K562 (cell line): ENCODE measurements around the gene SRSF11. TPM values are rescaled to one million over a fixed set of nuclear protein-coding genes. Genes with fewer than 3 reads are reported as not detected.

Experiments
- ATAC-seq: fragments of 200-7000 bp; cut with Tn5 transposase; 3 replicates; pipeline ENCODE4 v1.9.1; 2020; ENCODE audit warnings: moderate library complexity
- BruUV-seq: library from RNA; stranded (reverse); fragments of 400-500 nt; replicated peaks from 2 replicates; lab custom pipeline; 2021; lab: Mats Ljungman, UMichigan
- CTCF ChIA-PET: fragments of 300-600 bp; formaldehyde crosslinking; extraction: SDS; loops from one replicate; lab custom pipeline; 2021; ENCODE audit warnings: low intra/inter-chr PET ratio; lab: Yijun Ruan, JAX
- POLR2A ChIA-PET: fragments of 300-600, 350-650 bp; sonication (Branson Sonifier 250); formaldehyde crosslinking; extraction: SDS; loops from one replicate; lab custom pipeline; 2021; ENCODE audit warnings: antibody characterized with exemption, inconsistent platforms; lab: Yijun Ruan, JAX
- DNase-seq, 4 experiments: peaks; one replicate each; pipeline versions ENCODE4 v3.0.0 to v3.0.0-alpha.2; 2011 to 2018; ENCODE audit warnings: low spot score in 3 of 4, mixed read lengths in 3 of 4; ENCODE audit errors: extremely low read depth in 1 of 4
- FAIRE-seq: peaks from 2 replicates; lab custom pipeline; 2011; peaks lifted over from hg19 to GRCh38; lab: Jason Lieb, UNC
- H2AFZ ChIP-seq: 2 replicates; pipeline ENCODE4 v1.6.0; 2011; ENCODE audit warnings: low read depth, low read length, control low read depth, inconsistent platforms
- H3K27ac ChIP-seq: fragments of 200-600 bp; 3 replicates; pipeline ENCODE4 v1.8.0; 2011; ENCODE audit warnings: low read depth, mild to moderate bottlenecking, control low read depth, inconsistent platforms, low read length, moderate library complexity, mixed read lengths; ENCODE audit errors: extremely low read depth
- H3K27me3 ChIP-seq, 2 experiments: fragments of 300-600 bp in 1 of 2; 2 replicates in 1 of 2; 3 replicates in 1 of 2; pipeline versions ENCODE4 v1.6.0 to v1.8.0; 2011; ENCODE audit warnings: inconsistent platforms in 2 of 2, low read length in 2 of 2, mild to moderate bottlenecking in 1 of 2, mixed read lengths in 1 of 2, moderate library complexity in 1 of 2; ENCODE audit not compliant: control insufficient read depth in 2 of 2, insufficient read depth in 2 of 2
- H3K36me3 ChIP-seq: fragments of 300-600 bp; 3 replicates; pipeline ENCODE4 v1.8.0; 2011; ENCODE audit warnings: mild to moderate bottlenecking, low read length, inconsistent platforms; ENCODE audit not compliant: control insufficient read depth, insufficient read depth
- H3K4me1 ChIP-seq, 2 experiments: fragments of 200-600 bp in 1 of 2; replicated peaks in 1 of 2; 2 replicates in 1 of 2; 3 replicates in 1 of 2; pipeline versions ENCODE4 v1.5.1 to v1.8.0; 2011; ENCODE audit warnings: inconsistent platforms in 2 of 2, low read length in 2 of 2, mild to moderate bottlenecking in 1 of 2, mixed read lengths in 1 of 2, moderate library complexity in 1 of 2; ENCODE audit not compliant: control insufficient read depth in 2 of 2, insufficient read depth in 2 of 2
- H3K4me2 ChIP-seq: 2 replicates; pipeline ENCODE4 v1.6.1; 2011; ENCODE audit warnings: low read length, control low read depth, inconsistent platforms, mixed read lengths; ENCODE audit not compliant: insufficient read depth
- H3K4me3 ChIP-seq: fragments of 200-600 bp; sonication (generic), shearing (Covaris generic); 2 replicates; pipeline ENCODE4 v1.5.1; 2016; ENCODE audit warnings: control low read depth, inconsistent platforms
- H3K79me2 ChIP-seq: fragments of 200-600 bp; 3 replicates; pipeline ENCODE4 v1.8.0; 2011; ENCODE audit warnings: low read length, inconsistent platforms; ENCODE audit not compliant: control insufficient read depth, insufficient read depth
- H3K9ac ChIP-seq, 2 experiments: 2 replicates each; pipeline versions ENCODE4 v1.6.0 to v1.6.1; 2011; ENCODE audit warnings: low read depth in 2 of 2, low read length in 2 of 2, control low read depth in 1 of 2, inconsistent platforms in 1 of 2, mild to moderate bottlenecking in 1 of 2, mixed read lengths in 1 of 2; ENCODE audit not compliant: insufficient read depth in 1 of 2
- H3K9me1 ChIP-seq: one replicate; pipeline ENCODE4 v1.6.0; 2011; ENCODE audit warnings: inconsistent platforms, mild to moderate bottlenecking, low read length, moderate library complexity; ENCODE audit not compliant: control insufficient read depth, insufficient read depth
- H3K9me3 ChIP-seq: replicated peaks from 2 replicates; pipeline ENCODE4 v1.5.1; 2011; ENCODE audit warnings: low read depth, low read length, inconsistent platforms; ENCODE audit not compliant: control insufficient read depth, insufficient read depth
- H4K20me1 ChIP-seq: replicated peaks from 2 replicates; pipeline ENCODE4 v1.6.1; 2011; ENCODE audit warnings: low read length, inconsistent platforms, mixed read lengths; ENCODE audit not compliant: control insufficient read depth, insufficient read depth
- IRF2 ChIP-seq: sonication (generic); formaldehyde crosslinking; IDR thresholded peaks from 2 replicates; pipeline ENCODE4 v1.8.1; 2022; ENCODE audit warnings: mild to moderate bottlenecking, missing genetic modification reagents
- JUN ChIP-seq, 2 experiments: sonication (generic) in 1 of 2; formaldehyde crosslinking in 1 of 2; IDR thresholded peaks; 2 replicates each; pipeline versions ENCODE4 v1.6.1 to v1.8.0; 2012 to 2022; ENCODE audit warnings: borderline replicate concordance in 2 of 2, mild to moderate bottlenecking in 2 of 2, improper control_type of control experiment in 1 of 2, low read depth in 1 of 2, low read length in 1 of 2, missing genetic modification reagents in 1 of 2
- POLR3G ChIP-seq: IDR thresholded peaks from 2 replicates; pipeline ENCODE4 v1.6.1; 2011; ENCODE audit not compliant: insufficient read length, insufficient replicate concordance; ENCODE audit errors: extremely low read depth
- RBM22 ChIP-seq: fragments of 200-400 bp; formaldehyde crosslinking; IDR thresholded peaks from 2 replicates; pipeline ENCODE4 v1.6.1; 2018; ENCODE audit warnings: low read length, low read depth; ENCODE audit not compliant: poor library complexity, severe bottlenecking
- RFX7 ChIP-seq: fragments of 250-450 bp; sonication (Bioruptor Pico); IDR thresholded peaks from 2 replicates; pipeline ENCODE4 v1.5.1; 2021; ENCODE audit warnings: mild to moderate bottlenecking
- STAT5B ChIP-seq: fragments of 250-450 bp; sonication (Bioruptor Pico); IDR thresholded peaks from 2 replicates; pipeline ENCODE4 v1.8.0; 2021; ENCODE audit warnings: mild to moderate bottlenecking, inconsistent platforms
- ZKSCAN1 ChIP-seq: fragments of 150-350 bp; IDR thresholded peaks from 2 replicates; pipeline ENCODE4 v1.6.1; 2016; ENCODE audit warnings: low read depth, low read length
- ZNF354B ChIP-seq: fragments of 250-450 bp; sonication (Bioruptor Pico); IDR thresholded peaks from 2 replicates; pipeline ENCODE4 v1.4.0; 2020
- WGBS: fragments of 100-300 bp; shearing (Covaris generic); methylation state at CpG from one replicate; pipeline ENCODE4 v1.1.6; 2016; ENCODE audit warnings: low coverage, mixed read lengths; ENCODE audit not compliant: insufficient coverage; ENCODE audit errors: missing lambda C conversion rate; 5-methylcytosine and 5-hydroxymethylcytosine counted together
- in situ Hi-C: fragments of 300-500 bp; cut with MboI; formaldehyde crosslinking; loops from 4 replicates; pipeline ENCODE4 v1.15.0; 2018; ENCODE audit warnings: inconsistent platforms, mixed read lengths
- intact Hi-C: fragments of 100-400 bp; cut with micrococcal nuclease; formaldehyde crosslinking; loops from 2 replicates; pipeline ENCODE4 v1.14.2; 2022
- polyA plus RNA-seq, 8 experiments: library from polyadenylated mRNA; depleted of rRNA in 4 of 8; stranded (reverse) in 5 of 8; unstranded in 3 of 8; fragments of >200 nt; fragmentation: Nextera tagmentation in 2 of 8; fragmentation: Illumina TruSeq in 1 of 8; extraction: Ambion mirVana in 2 of 8; extraction: Trizol in 1 of 8; gene quantifications; 2 replicates each; pipeline versions ENCODE4 v1.2.1 to v1.2.3, GENCODE V29; 2011 to 2014; ENCODE audit warnings: inconsistent platforms in 1 of 8, missing spikeins in 1 of 8
- total RNA-seq, 7 experiments: library from RNA; depleted of rRNA in 6 of 7; stranded (reverse); fragments of >200 nt in 6 of 7; fragmentation: Illumina TruSeq in 2 of 7; extraction: Trizol in 2 of 7; gene quantifications; 2 replicates each; pipeline versions ENCODE4 v1.2.1 to v1.2.3, GENCODE V29; 2011 to 2021; ENCODE audit warnings: low replicate concordance in 1 of 7

SRSF11 gene
- total and polyA plus RNA-seq, 9 of the 15 experiments (the other 6 are each of a cell fraction or from before 2014, with no cell fraction given): 76.9 to 418 (median 190) TPM

DNA sequence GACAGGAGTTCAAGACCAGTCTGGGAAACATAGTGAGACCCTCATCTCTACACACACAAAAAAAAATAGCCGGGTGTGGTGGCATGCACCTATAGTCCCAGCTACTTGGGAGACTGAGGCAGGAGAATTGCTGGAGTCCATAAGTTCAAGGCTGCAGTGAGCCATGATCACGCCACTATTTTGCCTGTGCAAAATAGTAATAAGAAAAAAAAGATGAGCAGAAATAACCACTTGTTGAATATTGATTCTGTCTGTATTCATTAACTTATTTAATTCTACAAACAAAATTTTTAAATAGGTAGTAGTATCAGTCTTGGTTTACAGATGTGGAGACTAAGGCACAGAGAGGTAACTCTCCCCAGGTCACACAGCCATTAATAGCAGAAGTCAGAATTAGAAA, 32.7 kb upstream of the SRSF11 start:
- H4K20me1 ChIP-seq: no peaks in the 10 kb centered on the region
- H3K4me2 ChIP-seq: no peak overlapping the region
- no peak overlapping the region for H2AFZ ChIP-seq
- H3K79me2 ChIP-seq: peaks cover 47% of the 10 kb centered on the region
- no peak for FAIRE-seq
- BruUV-seq: no TSS peak
- peaks cover 13% of the 10 kb centered on the region; the same call in 2 of the 3 replicates for H3K36me3 ChIP-seq
- TF ChIP-seq IRF2 (CRISPR knock-in tag): no peak
- TF ChIP-seq RBM22: no peak
- TF ChIP-seq RFX7: no peak
- TF ChIP-seq ZKSCAN1: no peak
- no peak for TF ChIP-seq POLR3G
- no peak for TF ChIP-seq STAT5B (CRISPR knock-in tag)
- TF ChIP-seq JUN (IDR thresholded peaks at IDR 0.05; ENCODE audit: borderline replicate concordance, low read depth, low read length): no peak
- no peak for TF ChIP-seq JUN (CRISPR knock-in tag; IDR thresholded peaks at IDR 0.05; ENCODE audit: borderline replicate concordance)
- TF ChIP-seq ZNF354B (CRISPR knock-in tag): no peak
- ChIA-PET CTCF (no interaction called here), POLR2A (no interaction called here)
- H3K9ac ChIP-seq: no peak overlapping the region
- H3K27ac ChIP-seq: no peak overlapping the region
- no peak overlapping the region for H3K4me3 ChIP-seq
- H3K9me3 ChIP-seq: no peaks in the 10 kb centered on the region
- in situ Hi-C loops (no loop called here), intact Hi-C loops (no loop called here)
- H3K9me1 ChIP-seq: no peaks in the 10 kb centered on the region
- H3K27me3 ChIP-seq: no peaks in the 10 kb centered on the region
- no peak for DNase-seq
- no peak for ATAC-seq
- H3K4me1 ChIP-seq: no peaks in the 10 kb centered on the region
- WGBS: 92% methylated on average over 2 of the region's 2 CpGs
